Uterus (tissue), 2 donors: ENCODE measurements around the gene TEX19.

Source experiments
- POLR2A ChIP-seq, 2 donors: fragments of 450-650 bp; IDR thresholded peaks; one replicate each; pipeline ENCODE4 v1.6.1; 2016; ENCODE audit warnings: antibody characterized with exemption in 2 of 2, mild to moderate bottlenecking in 1 of 2, moderate library complexity in 1 of 2
- TF ChIP-seq, protein P1 (sequence below), 4 experiments: fragments of 200-600 bp in 2 of 4; fragments of 450-650 bp in 2 of 4; sonication (generic) in 2 of 4; IDR thresholded peaks; one replicate each; pipeline ENCODE4 v1.5.1; 2016 to 2019; ENCODE audit warnings: antibody characterized with exemption in 4 of 4, mild to moderate bottlenecking in 2 of 4, moderate library complexity in 1 of 4

DNA sequence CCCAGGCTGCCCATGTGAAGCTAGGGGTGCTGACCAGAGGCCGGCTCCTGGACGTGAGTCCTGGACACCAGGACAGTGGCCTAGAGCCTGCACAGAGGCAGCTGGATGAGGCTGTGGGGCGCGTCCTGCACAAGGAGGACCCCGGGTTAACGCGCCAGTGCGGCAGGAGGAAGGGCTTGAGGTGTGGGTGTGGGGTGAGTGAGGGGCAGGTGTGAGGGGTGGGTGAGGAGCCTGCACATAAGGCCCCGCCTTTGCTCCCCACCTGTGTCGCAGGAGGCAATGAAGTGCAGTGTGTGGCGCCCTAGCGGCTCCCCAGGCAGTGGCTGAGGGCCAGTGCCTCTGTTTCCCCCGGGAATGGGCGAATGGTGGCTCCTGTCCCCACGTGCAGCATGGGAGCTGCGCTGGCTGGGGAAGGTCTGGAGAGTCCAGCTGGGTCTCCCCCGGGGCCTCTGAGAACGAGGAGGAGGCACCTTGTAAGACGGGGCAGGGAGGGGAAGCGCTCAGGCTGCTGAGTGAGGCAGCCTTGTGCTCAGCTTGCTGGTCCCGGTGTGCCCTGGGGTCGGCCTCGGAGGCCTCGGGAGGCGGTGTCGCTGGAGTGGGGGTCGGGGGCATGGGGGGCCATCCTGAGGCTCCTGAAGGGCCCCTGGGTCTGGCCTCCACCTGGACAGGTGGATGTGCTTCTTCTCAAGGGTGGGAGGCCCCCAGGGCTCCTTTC, 44.9 kb upstream of the TEX19 start:
- TF ChIP-seq POLR2A (IDR thresholded peaks at IDR 0.05), result no peak
- TF ChIP-seq, protein P1, sequence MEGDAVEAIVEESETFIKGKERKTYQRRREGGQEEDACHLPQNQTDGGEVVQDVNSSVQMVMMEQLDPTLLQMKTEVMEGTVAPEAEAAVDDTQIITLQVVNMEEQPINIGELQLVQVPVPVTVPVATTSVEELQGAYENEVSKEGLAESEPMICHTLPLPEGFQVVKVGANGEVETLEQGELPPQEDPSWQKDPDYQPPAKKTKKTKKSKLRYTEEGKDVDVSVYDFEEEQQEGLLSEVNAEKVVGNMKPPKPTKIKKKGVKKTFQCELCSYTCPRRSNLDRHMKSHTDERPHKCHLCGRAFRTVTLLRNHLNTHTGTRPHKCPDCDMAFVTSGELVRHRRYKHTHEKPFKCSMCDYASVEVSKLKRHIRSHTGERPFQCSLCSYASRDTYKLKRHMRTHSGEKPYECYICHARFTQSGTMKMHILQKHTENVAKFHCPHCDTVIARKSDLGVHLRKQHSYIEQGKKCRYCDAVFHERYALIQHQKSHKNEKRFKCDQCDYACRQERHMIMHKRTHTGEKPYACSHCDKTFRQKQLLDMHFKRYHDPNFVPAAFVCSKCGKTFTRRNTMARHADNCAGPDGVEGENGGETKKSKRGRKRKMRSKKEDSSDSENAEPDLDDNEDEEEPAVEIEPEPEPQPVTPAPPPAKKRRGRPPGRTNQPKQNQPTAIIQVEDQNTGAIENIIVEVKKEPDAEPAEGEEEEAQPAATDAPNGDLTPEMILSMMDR (IDR thresholded peaks at IDR 0.05), result no peak
